Left ventricle myocardium inferior (tissue), 1 donor: ENCODE data around the gene ZNF469. TPM values are rescaled to one million over a fixed set of nuclear protein-coding genes. Genes with fewer than 3 reads are reported as not detected.

ENCODE experiments used
- DNase-seq: peaks from one replicate; pipeline ENCODE4 v3.0.0-alpha.2; 2020
- H3K27ac ChIP-seq: fragments of 200-600 bp; replicated peaks from 2 replicates; pipeline ENCODE4 v1.8.0; 2021
- H3K27me3 ChIP-seq: fragments of 200-600 bp; 2 replicates; pipeline ENCODE4 v1.8.0; 2021; ENCODE audit warnings: low read depth
- H3K36me3 ChIP-seq: fragments of 200-600 bp; 2 replicates; pipeline ENCODE4 v1.8.0; 2021
- H3K4me1 ChIP-seq: fragments of 200-600 bp; 2 replicates; pipeline ENCODE4 v1.8.0; 2021
- H3K4me3 ChIP-seq: fragments of 200-600 bp; 2 replicates; pipeline ENCODE4 v1.8.0; 2021; ENCODE audit warnings: mild to moderate bottlenecking, moderate library complexity
- H3K9me3 ChIP-seq: fragments of 200-600 bp; replicated peaks from 2 replicates; pipeline ENCODE4 v1.8.0; 2021
- CTCF ChIP-seq: fragments of 200-600 bp; IDR thresholded peaks from 2 replicates; pipeline ENCODE4 v1.8.0; 2021; ENCODE audit warnings: antibody characterized with exemption, mild to moderate bottlenecking, borderline replicate concordance
- intact Hi-C: fragments of 100-400 bp; cut with micrococcal nuclease; formaldehyde crosslinking; loops from one replicate; pipeline ENCODE4 v1.11.0; 2022
- total RNA-seq: library from RNA; stranded (reverse); fragmentation: NEBNext Ultra II Directional; extraction: Animal tissue kit (Norgen Biotek cat#: 25700); gene quantifications from one replicate; pipeline ENCODE4 v1.2.1, GENCODE V29; 2021
- donor health status: DM: no; HTN: yes; CAD: no; lungs with severe emphysema.

The ZNF469 gene
- total RNA-seq, 1 donor from 2014 or later, result 0.74 TPM

- Histone ChIP-seq H3K4me1 (no peaks in the 10 kb centered on the region), H3K27me3 (peaks cover 29% of the 10 kb centered on the region), H3K36me3 (no peaks in the 10 kb centered on the region), H3K9me3 (no peaks in the 10 kb centered on the region), H3K4me3 (no peak overlapping the region), H3K27ac (no peak overlapping the region)
- no peak for TF ChIP-seq CTCF
- DNase-seq, result no peak
- intact Hi-C loops, result no loop called here
Observed at GRCh38 chr16:88374736-88375135, 8.0 kb upstream of the ZNF469 start.

GRCh38 chr16:88375236-88375975 lies 7.4 kb upstream of the ZNF469 start:
- no peak for TF ChIP-seq CTCF
- peaks cover 28% of the 10 kb centered on the region for H3K27me3 ChIP-seq
- no peaks in the 10 kb centered on the region for H3K4me1 ChIP-seq
- H3K27ac ChIP-seq, result no peak overlapping the region
- peak; percentile 5 for DNase-seq
- intact Hi-C loops, result no loop called here
- no peak overlapping the region for H3K4me3 ChIP-seq
- H3K9me3 ChIP-seq, result no peaks in the 10 kb centered on the region
- H3K36me3 ChIP-seq, result no peaks in the 10 kb centered on the region

GRCh38 chr16:88375996-88376834 lies 6.5 kb upstream of the ZNF469 start:
- peak; percentile 6 for DNase-seq
- Histone ChIP-seq H3K4me3 (no peak overlapping the region), H3K36me3 (no peaks in the 10 kb centered on the region), H3K27ac (no peak overlapping the region), H3K27me3 (peaks cover 28% of the 10 kb centered on the region), H3K9me3 (no peaks in the 10 kb centered on the region), H3K4me1 (no peaks in the 10 kb centered on the region)
- TF ChIP-seq CTCF, result no peak
- intact Hi-C loops, result no loop called here

GRCh38 chr16:88376835-88377726 lies 5.7 kb upstream of the ZNF469 start:
- Histone ChIP-seq H3K27ac (no peak overlapping the region), H3K36me3 (no peaks in the 10 kb centered on the region), H3K4me3 (no peak overlapping the region), H3K9me3 (no peaks in the 10 kb centered on the region), H3K4me1 (no peaks in the 10 kb centered on the region), H3K27me3 (peaks cover 31% of the 10 kb centered on the region)
- no peak for TF ChIP-seq CTCF
- DNase-seq, result peak; percentile 10
- intact Hi-C loops, result no loop called here

GRCh38 chr16:88377961-88378360 lies 4.8 kb upstream of the ZNF469 start:
- no peak for TF ChIP-seq CTCF
- Histone ChIP-seq H3K27ac (no peak overlapping the region), H3K4me1 (peaks cover 4% of the 10 kb centered on the region), H3K9me3 (no peaks in the 10 kb centered on the region), H3K36me3 (no peaks in the 10 kb centered on the region), H3K4me3 (no peak overlapping the region), H3K27me3 (peaks cover 39% of the 10 kb centered on the region)
- intact Hi-C loops, result no loop called here
- DNase-seq, result peak; percentile 7
